ENCODE data around the gene ASCL5.
"Not testable (repeated sequence)": the region's sequence is repeated elsewhere in the genome, so short reads cannot be mapped to it uniquely, and the experiment has no call there.

Gene ASCL5

GRCh38 chr1:201126832-201127754, at the start of gene ASCL5:
TSS of gene ASCL5 (minus strand) at chr1:201127184. CDS start at chr1:201115372, 11,812 bp downstream.
- ATAC-seq (no peak), DNase-seq (no peak)

DNA sequence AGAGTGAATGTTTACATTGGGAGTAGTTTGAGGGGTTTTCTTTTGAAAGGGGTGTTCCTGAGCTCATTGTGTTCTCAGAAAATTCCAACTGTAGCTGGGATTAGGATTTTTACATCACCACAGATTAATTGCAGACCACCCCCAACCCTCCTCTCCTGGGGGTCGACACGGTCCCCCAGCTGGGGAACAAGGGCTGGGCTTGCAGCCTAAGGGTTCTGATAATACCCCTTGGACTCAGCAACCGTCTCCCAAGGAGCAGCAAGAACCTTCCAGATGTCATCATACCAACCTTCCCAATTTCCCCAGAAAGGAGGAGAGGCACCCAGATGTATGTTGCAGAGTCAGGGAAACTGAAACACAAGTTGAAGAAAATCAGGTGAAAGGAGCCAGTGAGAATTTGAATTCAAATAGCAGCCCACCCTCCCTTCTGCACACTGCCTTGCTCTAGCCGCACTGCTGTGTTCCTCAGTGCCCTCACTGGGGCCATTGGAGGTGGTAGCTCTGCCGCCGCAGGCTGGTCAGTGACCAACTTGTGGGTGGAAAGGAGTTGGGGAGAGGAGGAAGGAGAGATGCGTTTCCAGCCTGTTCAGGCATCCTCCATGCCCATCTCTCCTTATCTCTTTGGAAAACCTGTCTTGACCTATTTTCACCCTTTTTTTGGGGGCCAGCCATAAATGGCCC, 49.0 kb upstream of the ASCL5 start:
- no peak for ATAC-seq
- no peak for DNase-seq

DNA sequence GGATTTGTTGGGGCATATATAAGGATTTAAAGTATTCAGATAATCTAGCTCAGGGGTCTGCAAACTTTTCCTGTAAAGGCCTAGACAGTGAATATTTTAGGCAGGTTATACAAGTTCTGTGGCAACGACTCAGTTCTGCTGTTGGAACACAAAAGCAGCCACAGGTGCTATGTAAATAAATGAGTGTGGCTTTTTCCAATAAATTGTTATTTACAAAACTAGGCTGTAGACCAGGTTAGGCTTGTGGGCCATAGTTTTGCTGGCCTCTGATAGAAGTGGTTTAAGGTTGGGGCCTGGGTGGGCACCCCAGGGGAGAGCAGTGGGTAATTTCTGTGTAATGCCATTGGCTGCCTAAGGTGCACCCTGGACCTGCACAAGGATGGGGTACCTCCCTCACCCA, 46.8 kb upstream of the ASCL5 start:
- no peak for DNase-seq
- ATAC-seq = no peak

DNA sequence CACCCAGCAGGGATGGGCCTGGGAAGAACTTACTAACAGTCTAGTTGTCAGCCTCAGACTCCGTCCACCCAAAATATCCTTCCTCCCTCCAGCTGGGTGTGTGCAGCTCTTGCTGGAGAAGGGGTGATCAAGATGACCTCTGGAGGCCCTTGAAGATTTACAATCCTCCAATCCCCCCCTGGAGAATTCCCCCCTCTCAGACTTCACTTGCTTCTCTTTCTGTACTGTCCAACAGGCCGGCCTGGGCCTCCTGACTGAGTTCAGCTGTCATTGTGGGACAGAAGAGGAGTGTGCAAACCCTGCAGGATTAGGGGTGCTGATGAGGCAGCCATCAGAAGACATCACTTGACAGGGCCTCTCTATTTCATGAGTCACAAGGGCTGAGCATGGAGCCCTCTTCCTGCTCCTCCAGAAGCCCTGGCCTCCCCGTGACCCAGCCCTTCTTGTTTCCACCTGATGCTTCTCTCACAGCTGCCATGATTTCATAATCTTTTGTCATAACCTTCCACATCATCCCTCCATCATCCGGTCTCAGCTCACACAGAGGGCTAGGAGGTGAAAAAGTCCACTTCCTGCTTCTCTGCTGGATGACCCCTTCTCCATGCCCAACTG, 46.1 kb upstream of the ASCL5 start:
- no peak for ATAC-seq

GRCh38 chr1:201172326-201172725, 45.3 kb upstream of the ASCL5 start:
- DNase-seq (no peak), ATAC-seq (no peak)

More for the DNA sequence above, 46.1 kb upstream of the ASCL5 start:
- no peak for DNase-seq

GRCh38 chr1:201171063-201172036, 44.4 kb upstream of the ASCL5 start:
- ATAC-seq = peak; percentile 66
- DNase-seq = peak; percentile 63

DNA sequence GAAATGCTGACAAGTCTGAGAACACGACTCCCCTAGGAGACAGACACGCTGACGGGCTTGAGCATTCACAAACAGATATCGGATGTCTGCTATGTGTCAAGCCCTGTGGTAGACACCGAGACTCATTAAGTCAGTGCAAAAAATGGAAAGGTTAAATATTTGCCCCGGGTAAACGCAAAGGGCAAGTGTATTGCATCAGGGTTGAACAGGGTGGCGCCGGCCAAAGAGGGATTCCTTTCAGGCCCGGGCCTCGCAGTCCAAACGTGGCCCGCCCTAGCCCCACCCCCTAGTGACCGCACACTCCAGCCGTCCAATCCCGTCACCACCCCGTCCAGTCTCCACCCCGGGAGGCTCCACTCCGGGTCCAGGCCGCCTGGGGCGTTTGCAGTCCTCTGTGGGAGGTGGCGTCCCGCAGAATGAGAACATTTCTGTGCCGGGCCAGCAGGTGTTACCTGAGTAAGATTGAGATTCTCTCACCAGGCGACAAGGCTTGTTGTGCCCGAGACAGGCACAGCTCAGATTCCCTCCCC, 43.6 kb upstream of the ASCL5 start:
- DNase-seq (peak; percentile 87), ATAC-seq (peak; percentile 93)

DNA sequence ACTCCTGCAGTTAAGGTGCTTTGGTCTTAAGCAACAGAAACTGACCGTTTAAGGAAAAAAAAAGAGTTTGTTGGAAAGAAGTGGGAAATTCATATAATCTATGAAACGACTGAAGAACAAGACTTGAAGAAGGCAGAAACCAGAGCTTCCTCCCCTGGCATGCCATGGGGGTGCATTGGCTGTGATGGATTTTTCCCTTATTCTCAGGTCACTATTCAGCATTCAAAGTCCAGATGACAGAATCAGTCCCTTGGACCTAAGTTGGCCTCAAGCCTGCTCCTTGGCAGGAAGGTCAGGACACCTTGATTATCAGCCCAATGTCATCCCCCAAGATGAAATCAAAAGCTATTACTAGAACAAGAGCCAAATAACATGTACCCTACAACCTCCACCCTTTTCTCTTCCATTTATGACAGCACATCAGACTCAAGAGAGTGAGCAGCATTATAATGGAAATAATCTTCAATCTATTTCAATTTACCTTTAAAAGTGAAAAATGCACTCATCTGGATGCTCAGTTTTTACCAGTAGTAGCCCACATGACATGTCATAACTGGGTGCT, 43.1 kb upstream of the ASCL5 start:
- no peak for DNase-seq
- ATAC-seq = no peak

GRCh38 chr1:201169203-201169602, 42.2 kb upstream of the ASCL5 start:
- DNase-seq (no peak), ATAC-seq (no peak)

- no peak for DNase-seq
- no peak for ATAC-seq
Measured at GRCh38 chr1:201167041-201167991, 40.3 kb upstream of the ASCL5 start.

DNA sequence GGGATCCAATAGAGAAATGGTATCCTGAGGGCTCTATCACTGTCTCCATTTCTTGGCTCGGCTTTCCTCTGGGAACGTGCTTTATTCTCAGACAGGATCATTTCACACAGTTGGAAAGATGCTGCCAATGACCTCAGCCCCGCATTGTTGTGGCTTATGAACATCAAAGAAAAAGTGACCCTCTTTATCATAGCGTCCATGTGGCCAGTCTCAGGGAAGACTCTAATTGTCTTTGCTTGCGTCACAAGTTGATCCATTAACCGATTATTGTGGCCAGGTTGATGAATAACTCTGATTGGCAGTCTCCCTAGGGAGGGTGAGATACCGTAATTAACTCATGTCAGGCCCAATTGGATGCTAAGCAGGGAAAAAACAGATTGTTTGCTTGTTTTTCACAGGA, 37.7 kb upstream of the ASCL5 start:
- ATAC-seq (no peak), DNase-seq (no peak)

DNA sequence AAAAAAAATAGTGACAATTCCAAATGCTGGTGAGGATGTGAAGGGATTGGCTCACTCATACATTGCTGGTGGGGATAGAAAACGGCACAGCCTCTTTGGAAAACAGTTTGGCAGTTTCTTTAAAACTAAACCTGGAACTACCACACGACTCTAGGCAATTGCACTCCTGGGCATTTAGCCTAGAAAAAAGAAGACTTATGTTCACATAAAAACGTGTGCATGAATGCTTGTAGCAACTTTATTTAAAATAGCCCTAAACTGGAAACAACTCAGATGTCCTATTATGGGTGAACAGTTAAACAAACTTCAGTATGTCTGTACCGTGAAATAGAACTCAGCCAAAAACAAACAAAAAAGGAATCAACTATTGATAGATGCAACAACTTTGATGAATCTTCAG, 36.7 kb upstream of the ASCL5 start:
- DNase-seq (no peak), ATAC-seq (no peak)

DNA sequence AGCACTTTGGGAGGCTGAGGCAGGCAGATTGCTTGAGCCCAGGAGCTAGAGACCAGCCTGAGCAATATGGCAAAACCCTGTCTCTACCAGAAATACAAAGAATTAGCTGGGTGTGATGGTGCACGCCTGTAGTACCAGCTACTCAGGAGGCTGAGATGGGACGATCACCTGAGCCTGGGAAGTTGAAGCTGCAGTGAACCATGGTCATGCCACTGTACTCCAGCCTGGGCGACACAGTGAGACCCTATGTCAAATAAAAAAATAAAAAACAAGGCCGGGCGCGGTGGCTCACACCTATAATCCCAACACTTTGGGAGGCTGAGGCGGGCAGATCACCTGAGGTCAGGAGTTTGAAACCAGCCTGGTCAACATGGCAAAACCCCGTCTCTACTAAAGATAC, 36.1 kb upstream of the ASCL5 start:
- not testable (repeated sequence) for DNase-seq, ATAC-seq

DNA sequence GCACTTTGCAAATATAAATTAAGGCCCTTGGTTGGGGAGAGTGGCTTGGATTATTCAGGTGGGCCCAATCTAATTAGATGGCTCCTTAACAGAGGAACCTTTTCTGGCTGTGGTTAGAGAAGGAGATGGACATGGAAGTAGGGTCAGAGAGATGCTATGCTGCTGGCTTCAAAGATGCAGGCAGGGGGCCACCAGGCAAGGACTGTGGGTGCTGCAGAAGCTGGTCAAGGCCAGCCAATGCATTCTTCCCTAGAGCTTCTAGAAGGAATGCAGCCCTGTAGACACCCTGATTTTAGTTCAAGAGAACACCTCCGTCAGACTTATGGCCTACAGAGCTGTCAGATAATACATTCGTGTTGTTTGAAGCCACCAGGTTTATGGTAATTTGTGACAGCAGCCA, 31.0 kb upstream of the ASCL5 start:
- ATAC-seq (no peak), DNase-seq (no peak)

DNA sequence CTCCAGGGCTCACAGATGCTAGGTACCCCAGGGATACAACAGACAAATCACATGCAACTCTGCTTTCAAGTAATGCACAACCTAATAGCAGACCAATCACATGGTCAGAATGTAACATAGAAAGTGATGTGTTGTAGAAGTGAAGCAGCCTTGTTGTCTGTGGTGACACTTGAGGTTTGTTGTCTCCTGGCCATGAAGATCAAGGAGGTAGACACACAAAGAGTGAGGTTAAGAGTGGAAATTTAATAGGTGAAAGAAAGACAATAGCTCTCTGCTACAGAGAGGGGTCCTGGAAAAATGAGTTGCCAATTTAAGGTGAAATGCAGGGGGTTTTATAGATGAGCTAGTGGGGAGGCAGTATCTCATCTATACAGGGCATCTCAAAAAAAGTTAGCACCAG, 29.8 kb upstream of the ASCL5 start:
- no peak for ATAC-seq
- DNase-seq = no peak

GRCh38 chr1:201156346-201156745, 29.4 kb upstream of the ASCL5 start:
- no peak for DNase-seq
- no peak for ATAC-seq

DNA sequence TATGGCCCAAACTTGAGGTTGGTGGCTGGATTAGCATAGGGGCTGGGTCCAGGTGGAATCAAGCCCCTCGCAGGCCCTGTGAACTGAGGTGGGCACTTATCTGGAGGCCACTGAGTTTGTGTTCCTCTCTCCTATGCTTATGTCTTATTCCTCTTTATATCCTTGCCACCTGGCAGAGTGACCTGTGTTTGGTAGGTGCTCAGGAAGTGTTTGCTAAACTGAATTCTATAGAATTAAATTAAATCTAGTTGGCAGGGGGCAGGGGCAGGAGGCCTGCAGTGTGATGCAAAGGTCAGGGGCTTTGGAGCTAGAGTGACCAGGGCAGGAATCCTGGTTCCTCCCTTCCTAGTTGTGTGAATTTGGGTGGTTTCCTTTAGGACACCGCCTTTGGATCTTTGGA, 28.4 kb upstream of the ASCL5 start:
- DNase-seq (no peak), ATAC-seq (no peak)

DNA sequence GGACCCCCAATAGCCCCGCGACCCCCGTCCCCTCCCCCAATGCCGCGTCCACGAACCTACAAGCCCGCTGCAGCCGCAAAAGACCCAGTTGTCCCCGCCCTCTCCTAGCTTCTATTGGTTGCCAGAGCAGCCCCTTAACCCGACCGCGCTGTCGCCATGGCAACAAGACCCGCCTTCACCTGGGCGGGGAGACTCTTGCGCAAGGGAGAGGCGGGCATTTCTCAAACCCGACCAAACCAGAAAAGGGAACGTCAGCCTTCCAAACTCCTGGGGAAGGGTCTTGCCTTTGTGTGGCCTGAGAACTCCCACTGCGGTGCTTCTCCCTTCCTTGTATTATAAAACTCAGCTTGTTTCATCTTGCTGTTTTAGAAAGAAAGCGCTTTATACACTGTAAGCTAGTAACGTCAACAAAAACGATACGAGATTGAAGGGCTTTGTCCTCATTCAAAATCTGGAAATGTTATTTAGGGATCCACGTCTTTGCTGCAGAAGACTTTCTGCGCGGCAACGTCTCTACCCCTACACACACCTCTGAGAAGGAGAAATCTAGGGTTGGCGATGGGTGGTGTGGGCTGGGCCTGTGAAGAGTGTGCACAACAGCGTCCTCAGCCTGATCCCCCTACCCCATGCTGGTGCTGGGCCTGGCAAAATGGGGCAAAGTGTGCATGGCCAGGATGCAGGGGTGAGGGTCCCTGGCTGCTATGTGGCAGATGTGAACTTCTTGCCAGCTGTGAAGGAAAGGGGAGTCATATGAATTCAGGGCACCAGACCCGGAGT, 27.6 kb upstream of the ASCL5 start, which contains the start of gene TMEM9:
Gene TMEM9, minus strand, starts transcription at position 86 of the 777 bp plus-strand sequence. CDS start 551 bp downstream, outside the sequence.
- peak; percentile 93 for ATAC-seq
- DNase-seq = peak; percentile 99
